Ramos (cell line): ENCODE measurements around the gene BABAM2.
"Not testable (repeated sequence)": the region's sequence is repeated elsewhere in the genome, so short reads cannot be mapped to it uniquely, and the experiment has no call there.

Experiments
- in situ Hi-C: fragments of 300-500 bp; cut with MboI; formaldehyde crosslinking; loops from one replicate; pipeline ENCODE4 v1.14.3; 2022; ENCODE audit warnings: low sequenced_read_pairs; ENCODE audit not compliant: unreplicated experiment

BABAM2 gene

DNA sequence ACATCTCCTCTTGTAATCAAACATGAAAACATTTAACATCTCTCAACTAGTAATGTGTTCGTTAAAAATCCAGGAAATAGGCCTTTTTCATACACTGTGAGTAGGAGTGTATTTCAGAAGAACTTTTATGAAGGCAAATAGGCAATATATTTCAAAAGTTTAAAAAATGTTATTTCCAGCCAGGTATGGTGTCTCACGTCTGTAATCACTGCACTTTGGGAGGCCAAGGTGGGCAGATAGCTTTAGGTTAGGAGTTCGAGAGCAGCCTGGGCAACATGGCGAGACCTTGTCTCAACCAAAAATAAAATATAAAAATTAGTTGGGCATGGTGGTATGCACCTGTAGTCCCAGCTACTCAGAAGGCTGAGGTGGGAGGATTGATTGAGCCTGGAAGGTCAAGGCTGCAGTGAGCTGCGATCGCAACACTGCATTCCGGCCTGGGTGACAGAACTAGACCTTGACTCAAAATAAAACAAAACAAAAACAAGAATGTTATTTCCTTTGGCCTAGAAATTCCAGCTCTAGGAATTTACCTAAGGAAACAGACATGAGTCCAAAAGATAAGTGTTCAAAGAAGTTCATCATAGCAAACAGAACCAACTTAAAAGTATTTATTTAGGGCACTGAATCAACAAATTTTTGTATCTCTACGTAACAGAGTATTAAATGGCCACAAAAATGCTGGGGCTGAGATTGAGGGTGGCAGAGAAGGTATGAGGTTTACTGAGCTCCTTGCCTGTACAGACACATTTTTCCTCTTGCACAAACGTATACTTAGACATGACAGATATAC, 15.2 kb upstream of the BABAM2 start:
- in situ Hi-C loops = no loop called here

- in situ Hi-C loops = no loop called here
These were observed 11.7 kb upstream of the BABAM2 start for GRCh38 chr2:27878825-27879224.

GRCh38 chr2:27881815-27882583, 8.5 kb upstream of the BABAM2 start:
- in situ Hi-C loops = not testable (repeated sequence)

- in situ Hi-C loops = not testable (repeated sequence)
These were observed 8.0 kb upstream of the BABAM2 start for GRCh38 chr2:27882584-27882922.

DNA sequence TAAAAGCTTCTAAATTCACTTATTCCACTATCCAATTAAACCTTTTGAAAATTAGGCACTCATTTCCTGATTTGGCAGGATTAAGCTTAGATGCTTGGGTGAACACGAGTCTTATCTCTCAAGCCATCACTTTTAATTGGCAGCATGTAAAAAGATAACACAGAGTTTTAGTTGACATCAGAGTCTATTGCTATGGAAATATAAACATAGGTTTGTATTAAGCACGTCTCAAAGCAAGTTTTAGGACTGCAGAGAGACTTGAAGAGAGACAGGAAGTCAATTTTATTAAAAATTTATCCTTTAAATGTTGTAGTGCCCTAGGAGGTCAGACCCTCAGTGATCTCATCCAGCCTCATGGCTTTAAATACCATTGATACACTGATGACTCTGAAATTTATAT, 5.9 kb upstream of the BABAM2 start:
- in situ Hi-C loops = no loop called here

DNA sequence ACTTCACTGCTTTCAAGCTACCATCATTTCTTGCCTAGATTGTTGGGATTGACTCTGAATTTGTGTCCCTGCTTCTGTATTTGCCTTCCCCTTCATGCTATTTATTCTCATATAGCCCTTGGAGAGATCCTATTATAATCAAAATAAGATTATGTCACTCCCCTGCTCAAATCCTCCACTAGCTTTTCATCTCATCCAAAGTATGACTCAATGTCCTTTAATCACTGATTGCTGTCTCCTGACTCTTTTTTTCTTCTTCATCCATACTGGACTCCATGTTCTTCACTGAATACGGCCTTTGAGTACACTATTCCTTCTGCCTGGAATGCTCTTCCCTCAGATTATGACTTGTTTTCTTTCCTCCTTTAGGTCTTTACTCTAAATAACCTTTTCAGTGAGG, 5.3 kb upstream of the BABAM2 start:
- in situ Hi-C loops = no loop called here

GRCh38 chr2:27885661-27886060, 4.9 kb upstream of the BABAM2 start:
- in situ Hi-C loops = no loop called here

- in situ Hi-C loops = no loop called here
These were observed 4.2 kb upstream of the BABAM2 start for GRCh38 chr2:27886322-27886721.

GRCh38 chr2:27887111-27887510, 3.4 kb upstream of the BABAM2 start:
- in situ Hi-C loops = no loop called here

GRCh38 chr2:27887830-27888229, 2.7 kb upstream of the BABAM2 start:
- in situ Hi-C loops = no loop called here

- in situ Hi-C loops = no loop called here
These were observed 1.7 kb upstream of the BABAM2 start for GRCh38 chr2:27888790-27889189.

DNA sequence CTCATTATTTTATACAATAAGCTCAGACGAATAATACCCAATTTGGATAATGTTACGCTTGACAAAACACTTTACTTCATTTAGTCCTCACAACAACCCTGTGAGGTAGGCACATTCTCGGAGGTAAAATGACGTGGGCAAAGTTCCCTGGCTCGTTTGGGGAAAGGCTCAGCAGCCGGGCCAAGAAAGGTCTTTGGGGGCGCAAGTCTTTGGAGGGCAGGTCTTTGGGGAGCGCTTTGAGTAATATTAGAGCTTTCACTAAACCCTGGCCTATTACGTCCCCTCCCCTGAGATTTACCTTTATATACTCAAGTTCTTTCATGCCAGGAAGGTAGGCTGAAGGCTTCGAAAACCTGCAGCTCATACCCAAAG, 769 bp upstream of the BABAM2 start:
- in situ Hi-C loops = no loop called here

- in situ Hi-C loops = no loop called here
These were observed 569 bp downstream of the BABAM2 start for GRCh38 chr2:27890924-27891672.

GRCh38 chr2:27891673-27892105, 1.2 kb downstream of the BABAM2 start:
- in situ Hi-C loops = no loop called here

- in situ Hi-C loops = no loop called here
These were observed 2.5 kb downstream of the BABAM2 start for GRCh38 chr2:27893006-27893405.

DNA sequence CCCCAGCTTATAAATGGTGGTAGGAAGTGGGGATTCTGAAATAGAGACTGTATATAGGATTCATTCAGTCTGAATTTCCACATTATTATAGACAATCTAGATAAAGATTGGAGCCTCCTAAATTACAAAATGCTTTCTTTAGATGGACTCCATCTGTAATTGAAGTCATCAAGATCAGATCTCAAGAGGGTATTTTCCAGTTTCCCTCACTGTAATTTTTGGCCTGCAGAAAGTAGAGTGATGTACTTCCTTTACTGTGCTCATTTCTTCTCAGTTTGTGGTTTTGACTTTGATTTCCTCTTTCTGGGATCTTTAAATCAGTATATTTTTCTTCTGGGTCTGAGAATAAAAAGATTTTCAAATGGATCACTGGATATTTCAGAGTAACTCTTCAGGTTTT, 7.2 kb downstream of the BABAM2 start:
- in situ Hi-C loops = no loop called here

DNA sequence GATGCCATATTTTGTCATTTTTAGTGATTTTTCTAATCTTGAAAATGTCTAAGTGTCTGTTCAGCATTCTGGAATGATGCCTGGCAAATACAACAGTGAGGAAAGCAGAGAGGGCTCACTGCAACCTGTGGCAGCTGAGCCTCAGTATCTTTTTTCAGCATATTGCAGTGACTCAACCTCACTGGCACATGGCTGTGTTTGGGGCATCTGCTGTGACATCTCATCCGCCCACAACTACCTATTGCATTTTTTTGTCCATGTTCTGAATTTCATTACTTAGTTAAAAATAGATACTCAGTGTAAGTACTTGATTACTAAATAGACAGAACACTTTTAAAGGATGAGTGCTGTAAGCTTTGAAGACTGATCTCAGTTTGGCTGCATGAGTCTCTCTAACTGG, 10.7 kb downstream of the BABAM2 start:
- in situ Hi-C loops = no loop called here

DNA sequence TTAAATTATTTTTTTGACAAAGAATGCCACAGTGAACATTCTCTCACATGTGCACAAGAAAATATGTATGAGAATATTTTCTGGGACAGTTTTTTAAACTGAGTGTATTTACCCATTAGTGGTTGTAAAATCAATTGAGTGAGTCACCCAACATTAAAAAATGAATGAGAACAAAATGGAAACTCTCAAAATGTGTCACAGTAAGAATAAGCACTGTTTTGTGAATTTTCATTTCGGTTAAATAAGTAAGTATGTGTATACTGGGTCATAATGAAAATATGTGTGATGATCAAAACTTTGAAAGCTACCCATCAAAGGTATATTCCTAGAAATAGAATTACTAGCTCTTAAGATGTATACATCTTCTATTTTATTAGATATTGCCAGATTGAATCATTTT, 11.6 kb downstream of the BABAM2 start:
- in situ Hi-C loops = no loop called here

DNA sequence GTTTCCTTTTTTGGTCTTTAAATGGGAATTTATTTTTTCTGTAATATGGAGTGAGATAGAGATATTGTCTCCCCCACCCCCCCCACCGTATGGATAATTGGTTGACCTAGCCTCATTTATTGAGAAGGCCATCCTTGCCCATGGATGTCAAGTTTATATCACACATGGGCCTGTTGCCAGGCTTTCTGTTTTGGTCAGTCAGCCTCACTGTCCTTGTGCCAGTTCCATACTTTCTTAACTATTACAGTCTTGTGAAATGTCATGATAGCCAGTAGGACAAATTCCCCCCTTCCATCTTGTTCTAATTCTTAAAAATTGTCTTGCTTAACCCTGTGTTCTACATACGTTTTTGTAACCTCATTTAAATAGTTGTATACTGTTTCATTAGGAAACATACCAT, 12.5 kb downstream of the BABAM2 start:
- in situ Hi-C loops = no loop called here

- in situ Hi-C loops = no loop called here
These were observed 13.3 kb downstream of the BABAM2 start for GRCh38 chr2:27903649-27904404.

- in situ Hi-C loops = no loop called here
These were observed 13.8 kb downstream of the BABAM2 start for GRCh38 chr2:27904405-27904665.
